Measurements from ENCODE around the gene DLGAP5.

The DLGAP5 gene

DNA sequence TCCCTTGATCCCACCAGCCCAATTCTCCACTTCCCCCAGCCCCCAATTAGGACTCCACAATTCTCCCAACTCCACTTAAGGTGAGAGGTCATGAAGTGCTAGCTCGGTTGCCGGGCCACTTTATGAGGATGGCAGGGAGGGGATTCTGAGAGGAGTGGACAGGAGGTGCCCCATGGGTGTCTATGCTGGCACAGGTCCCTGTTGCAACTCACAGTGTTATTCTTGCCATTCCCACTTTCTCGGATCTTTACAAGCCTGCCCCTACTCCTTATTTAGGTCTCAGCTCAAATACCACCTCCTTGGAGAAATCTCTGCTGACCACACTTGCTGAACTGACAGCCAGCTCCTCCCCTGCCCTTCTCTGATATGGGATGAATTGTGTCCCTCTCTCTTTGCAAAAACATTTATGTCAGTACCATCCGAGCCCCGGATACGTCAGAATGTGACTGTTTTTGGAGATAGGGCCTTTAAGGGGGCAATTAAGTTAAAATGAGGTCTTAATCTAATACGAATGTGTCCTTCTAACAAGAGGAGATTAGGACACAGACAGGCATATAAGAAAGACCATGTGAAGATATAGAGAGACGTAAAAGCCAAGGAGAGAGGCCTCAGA, 66.5 kb downstream of the DLGAP5 start:
- peaks cover 49% of the 10 kb centered on the region for H3K27me3 ChIP-seq (ENCODE audit: insufficient read depth, insufficient read length)
- H3K9me3 ChIP-seq (ENCODE audit: insufficient read depth, low read length) = no peaks in the 10 kb centered on the region
- H3K9ac ChIP-seq (ENCODE audit: insufficient read length, low read depth) = no peak overlapping the region
- no peak for DNase-seq (ENCODE audit: low read depth, low spot score)
- H3K4me3 ChIP-seq (ENCODE audit: insufficient read length, low read depth) = no peak overlapping the region
- no peaks in the 10 kb centered on the region for H3K4me1 ChIP-seq (ENCODE audit: insufficient read depth, insufficient read length)
- H3K36me3 ChIP-seq (ENCODE audit: insufficient read depth, insufficient read length, low read length) = no peaks in the 10 kb centered on the region
- no peak for TF ChIP-seq SUZ12 (IDR thresholded peaks at IDR 0.05; ENCODE audit: extremely low read depth, insufficient read depth, insufficient read length)
- TF ChIP-seq ZNF274 (IDR thresholded peaks at IDR 0.05; ENCODE audit: low read depth, low read length) = no peak
- no peak for TF ChIP-seq YY1 (IDR thresholded peaks at IDR 0.05; ENCODE audit: insufficient read depth, insufficient read length)

DNA sequence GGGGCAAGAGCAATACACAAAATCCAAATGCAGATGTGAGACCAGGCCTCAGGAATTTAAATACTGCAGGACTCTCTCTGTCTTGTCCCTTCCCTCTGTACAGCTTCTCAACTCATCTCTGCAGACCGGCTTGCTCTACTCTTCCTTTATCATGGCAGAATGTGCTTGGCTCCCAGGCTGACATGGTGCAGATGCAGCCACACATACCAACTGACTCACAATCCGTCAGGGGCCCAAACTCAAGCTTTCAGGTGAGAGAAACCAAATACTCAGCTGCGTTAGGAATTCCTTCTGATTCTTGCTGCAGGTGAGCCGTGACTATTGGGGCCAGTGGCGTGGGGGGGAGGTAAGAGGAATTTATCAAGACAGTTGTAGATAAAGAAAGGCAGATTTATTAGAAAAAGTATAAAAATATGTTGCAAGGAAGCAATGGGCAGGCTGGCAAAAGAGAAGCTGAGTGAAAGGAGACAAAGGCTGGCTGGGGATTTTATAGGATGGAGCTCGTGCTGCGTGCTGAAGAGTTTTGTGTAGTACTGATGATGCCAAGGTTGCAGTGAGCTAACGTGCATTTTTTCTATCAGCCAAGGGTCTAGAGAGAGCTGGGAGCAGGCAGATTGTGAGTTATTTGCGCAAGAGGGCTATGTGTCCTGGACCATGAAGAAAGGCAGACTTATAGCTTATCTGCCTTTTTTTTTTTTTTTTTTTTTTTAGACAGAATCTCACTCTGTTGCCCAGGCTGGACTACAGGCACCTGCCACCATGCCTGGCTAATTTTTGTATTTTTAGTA, 67.3 kb downstream of the DLGAP5 start:
- no peak overlapping the region for H3K4me3 ChIP-seq (ENCODE audit: insufficient read length, low read depth)

DNA sequence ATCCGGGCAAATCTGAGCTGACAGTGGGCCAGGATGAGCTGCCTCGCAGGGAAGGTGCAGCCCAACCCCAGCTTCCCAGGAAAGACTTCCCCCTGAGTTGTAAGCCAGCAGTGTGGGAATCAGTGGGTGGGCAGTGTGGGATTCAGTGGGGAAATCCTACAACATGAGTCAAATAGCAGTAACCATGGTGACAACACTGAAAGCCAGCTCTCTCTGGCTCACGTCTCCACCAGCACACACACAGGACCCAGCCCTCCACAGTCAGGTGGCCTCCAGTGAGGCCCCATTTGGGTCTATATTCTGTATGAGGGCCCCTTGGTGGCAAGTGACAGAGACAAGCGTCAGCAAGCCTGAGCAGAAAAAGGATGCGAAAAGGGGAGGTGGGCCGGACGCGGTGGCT, 68.3 kb downstream of the DLGAP5 start:
- Histone ChIP-seq H3K27me3 (ENCODE audit: insufficient read depth, insufficient read length) (peaks cover 31% of the 10 kb centered on the region), H3K36me3 (ENCODE audit: insufficient read depth, insufficient read length, low read length) (no peaks in the 10 kb centered on the region), H3K9me3 (ENCODE audit: insufficient read depth, low read length) (no peaks in the 10 kb centered on the region), H3K9ac (ENCODE audit: insufficient read length, low read depth) (no peak overlapping the region), H3K4me3 (ENCODE audit: insufficient read length, low read depth) (no peak overlapping the region), H3K4me1 (ENCODE audit: insufficient read depth, insufficient read length) (no peaks in the 10 kb centered on the region)
- TF ChIP-seq ZNF274 (IDR thresholded peaks at IDR 0.05; ENCODE audit: low read depth, low read length) = no peak
- no peak for TF ChIP-seq YY1 (IDR thresholded peaks at IDR 0.05; ENCODE audit: insufficient read depth, insufficient read length)
- TF ChIP-seq SUZ12 (IDR thresholded peaks at IDR 0.05; ENCODE audit: extremely low read depth, insufficient read depth, insufficient read length) = no peak
- DNase-seq (ENCODE audit: low read depth, low spot score) = no peak

More for the DNA sequence above, 67.3 kb downstream of the DLGAP5 start:
- TF ChIP-seq ZNF274 (IDR thresholded peaks at IDR 0.05; ENCODE audit: low read depth, low read length) = no peak
- TF ChIP-seq YY1 (IDR thresholded peaks at IDR 0.05; ENCODE audit: insufficient read depth, insufficient read length) = no peak
- no peak for TF ChIP-seq SUZ12 (IDR thresholded peaks at IDR 0.05; ENCODE audit: extremely low read depth, insufficient read depth, insufficient read length)
- Histone ChIP-seq H3K27me3 (ENCODE audit: insufficient read depth, insufficient read length) (peaks cover 41% of the 10 kb centered on the region), H3K36me3 (ENCODE audit: insufficient read depth, insufficient read length, low read length) (no peaks in the 10 kb centered on the region), H3K4me1 (ENCODE audit: insufficient read depth, insufficient read length) (no peaks in the 10 kb centered on the region), H3K9ac (ENCODE audit: insufficient read length, low read depth) (no peak overlapping the region), H3K9me3 (ENCODE audit: insufficient read depth, low read length) (no peaks in the 10 kb centered on the region)
- no peak for DNase-seq (ENCODE audit: low read depth, low spot score)

DNA sequence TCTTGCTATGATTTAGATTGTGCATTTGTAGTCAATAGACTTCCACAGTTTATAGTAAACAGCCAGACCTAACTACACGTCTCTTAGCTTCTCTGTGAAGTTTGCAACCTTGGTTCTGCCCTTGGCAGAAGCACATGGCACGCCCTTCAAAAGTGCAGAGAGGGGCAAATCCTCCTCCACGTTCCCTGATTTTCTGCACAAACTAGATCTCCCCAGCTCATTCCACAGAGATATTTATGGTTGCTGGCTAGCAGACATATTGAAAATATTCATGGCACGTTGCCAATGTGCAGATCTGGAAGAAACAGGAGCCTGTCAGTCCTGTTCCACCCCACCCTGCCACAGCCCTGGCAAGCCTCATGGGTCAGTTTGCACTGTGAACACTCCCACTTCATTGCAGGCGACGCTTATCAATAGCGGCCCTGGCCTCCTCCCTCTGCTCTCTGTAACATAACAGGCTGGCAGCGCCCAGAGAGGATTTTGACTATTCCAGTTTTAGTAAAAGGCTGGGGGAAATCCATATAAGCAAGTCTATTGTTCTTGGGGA, 68.9 kb downstream of the DLGAP5 start:
- DNase-seq (ENCODE audit: low read depth, low spot score) = no peak
- Histone ChIP-seq H3K36me3 (ENCODE audit: insufficient read depth, insufficient read length, low read length) (no peaks in the 10 kb centered on the region), H3K9ac (ENCODE audit: insufficient read length, low read depth) (no peak overlapping the region), H3K4me3 (ENCODE audit: insufficient read length, low read depth) (no peak overlapping the region), H3K27me3 (ENCODE audit: insufficient read depth, insufficient read length) (peaks cover 26% of the 10 kb centered on the region), H3K4me1 (ENCODE audit: insufficient read depth, insufficient read length) (no peaks in the 10 kb centered on the region), H3K9me3 (ENCODE audit: insufficient read depth, low read length) (no peaks in the 10 kb centered on the region)
- TF ChIP-seq YY1 (IDR thresholded peaks at IDR 0.05; ENCODE audit: insufficient read depth, insufficient read length) (no peak), SUZ12 (IDR thresholded peaks at IDR 0.05; ENCODE audit: extremely low read depth, insufficient read depth, insufficient read length) (no peak), ZNF274 (IDR thresholded peaks at IDR 0.05; ENCODE audit: low read depth, low read length) (no peak)

DNA sequence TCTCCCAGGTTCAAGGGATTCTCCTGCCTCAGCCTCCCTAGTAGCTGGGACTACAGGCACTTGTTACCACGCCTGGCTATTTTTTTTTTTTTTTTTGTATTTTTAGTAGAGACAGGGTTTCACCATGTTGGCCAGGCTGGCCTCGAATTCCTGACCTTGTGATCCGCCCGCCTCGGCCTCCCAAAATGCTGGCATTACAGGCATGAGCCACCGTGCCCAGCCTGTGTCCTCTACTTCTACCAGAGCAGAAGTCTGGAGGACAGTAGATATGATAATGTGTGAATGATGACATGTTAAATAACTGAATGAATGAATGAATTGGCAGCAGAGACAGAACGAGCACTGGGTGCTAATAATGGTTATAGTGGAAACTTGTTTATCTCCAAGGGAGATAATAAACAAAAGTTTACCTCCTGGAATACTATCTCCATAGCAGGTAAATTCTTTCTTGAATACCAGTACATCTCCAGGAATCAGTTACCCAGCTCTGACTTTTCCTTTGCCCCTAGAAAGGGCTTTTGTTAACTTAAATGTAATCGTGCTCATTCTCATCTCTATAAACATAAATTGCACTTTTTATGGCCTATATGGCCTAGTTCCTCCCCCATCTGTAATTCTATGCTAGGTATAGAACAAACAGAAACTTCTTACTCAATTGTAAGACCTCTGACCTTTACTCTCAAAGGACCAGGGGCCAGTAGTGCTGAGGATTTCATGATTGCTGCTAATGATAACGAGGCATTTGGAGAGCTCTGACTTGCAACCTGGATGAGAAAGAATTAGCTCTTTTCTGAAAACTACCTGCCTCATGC, 69.6 kb downstream of the DLGAP5 start:
- H3K4me1 ChIP-seq (ENCODE audit: insufficient read depth, insufficient read length) = no peaks in the 10 kb centered on the region
- TF ChIP-seq ZNF274 (IDR thresholded peaks at IDR 0.05; ENCODE audit: low read depth, low read length) = no peak
- no peak for TF ChIP-seq YY1 (IDR thresholded peaks at IDR 0.05; ENCODE audit: insufficient read depth, insufficient read length)
- no peak for TF ChIP-seq SUZ12 (IDR thresholded peaks at IDR 0.05; ENCODE audit: extremely low read depth, insufficient read depth, insufficient read length)
- no peaks in the 10 kb centered on the region for H3K36me3 ChIP-seq (ENCODE audit: insufficient read depth, insufficient read length, low read length)
- no peak for DNase-seq (ENCODE audit: low read depth, low spot score)
- H3K4me3 ChIP-seq (ENCODE audit: insufficient read length, low read depth) = no peak overlapping the region
- peaks cover 19% of the 10 kb centered on the region for H3K27me3 ChIP-seq (ENCODE audit: insufficient read depth, insufficient read length)
- H3K9me3 ChIP-seq (ENCODE audit: insufficient read depth, low read length) = no peaks in the 10 kb centered on the region
- no peak overlapping the region for H3K9ac ChIP-seq (ENCODE audit: insufficient read length, low read depth)

DNA sequence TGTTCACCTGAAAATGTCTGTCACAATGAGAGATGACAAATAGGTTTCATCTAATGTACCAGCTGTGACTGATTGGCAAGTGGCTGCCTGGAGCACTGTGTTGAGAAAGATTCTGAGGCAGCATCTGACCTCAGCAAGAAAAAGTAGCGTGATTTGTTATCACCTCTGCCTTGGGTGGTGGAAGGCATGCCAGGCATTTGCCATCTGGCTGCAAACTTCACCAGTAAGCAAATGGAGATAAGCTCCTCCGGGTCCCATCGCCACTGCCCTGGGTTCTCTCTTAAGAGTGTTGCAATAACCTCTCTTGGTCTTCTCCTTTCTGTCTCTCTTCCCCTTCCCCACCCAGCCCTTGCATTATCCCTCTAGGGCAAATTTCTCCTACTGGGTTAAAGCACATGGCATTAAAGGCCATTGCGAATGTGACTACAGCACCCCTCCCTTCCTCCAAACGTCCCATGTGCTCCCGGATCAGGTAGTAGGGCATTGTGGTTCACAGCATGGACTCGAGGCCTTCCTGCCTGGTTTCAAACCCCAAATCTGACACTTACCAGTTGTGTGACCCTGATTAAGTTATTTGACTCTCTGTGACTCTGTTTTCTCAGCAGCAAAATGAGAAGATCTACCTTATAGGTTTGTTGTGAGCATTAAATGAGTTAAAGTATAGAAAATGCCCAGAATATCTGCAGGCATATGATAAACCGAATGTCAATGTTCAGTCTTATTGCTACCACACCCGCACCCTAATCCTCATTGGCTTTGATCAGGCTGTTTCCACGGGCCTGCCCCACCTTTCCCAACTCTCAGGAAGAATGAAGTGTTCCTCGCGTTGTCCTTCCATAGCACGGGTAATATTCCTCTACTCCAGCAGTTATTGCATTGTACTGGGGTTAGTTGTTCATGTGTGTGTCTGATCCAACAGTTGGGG, 70.6 kb downstream of the DLGAP5 start:
- Histone ChIP-seq H3K4me1 (ENCODE audit: insufficient read depth, insufficient read length) (no peaks in the 10 kb centered on the region), H3K36me3 (ENCODE audit: insufficient read depth, insufficient read length, low read length) (no peaks in the 10 kb centered on the region), H3K4me3 (ENCODE audit: insufficient read length, low read depth) (no peak overlapping the region), H3K9me3 (ENCODE audit: insufficient read depth, low read length) (no peaks in the 10 kb centered on the region), H3K27me3 (ENCODE audit: insufficient read depth, insufficient read length) (peaks cover 9% of the 10 kb centered on the region), H3K9ac (ENCODE audit: insufficient read length, low read depth) (no peak overlapping the region)
- no peak for DNase-seq (ENCODE audit: low read depth, low spot score)
- TF ChIP-seq YY1 (IDR thresholded peaks at IDR 0.05; ENCODE audit: insufficient read depth, insufficient read length) (no peak), ZNF274 (IDR thresholded peaks at IDR 0.05; ENCODE audit: low read depth, low read length) (no peak), SUZ12 (IDR thresholded peaks at IDR 0.05; ENCODE audit: extremely low read depth, insufficient read depth, insufficient read length) (no peak)
